ENCODE results near the gene CABP2. TPM values are rescaled to one million over a fixed set of nuclear protein-coding genes. Genes with fewer than 3 reads are reported as not detected.

Gene CABP2
- total RNA-seq, 2 donors from 2014 or later = not detected

GRCh38 chr11:67534070-67534679 lies 10.9 kb upstream of the CABP2 start:
- peaks cover 23% of the 10 kb centered on the region for H3K4me1 ChIP-seq
- TF ChIP-seq POLR2A (IDR thresholded peaks at IDR 0.05) = no peak
- TF ChIP-seq CTCF (IDR thresholded peaks at IDR 0.05) = no peak
- peak overlapping the region in 2 of 4 donors; percentile 58 to 70 for H3K27ac ChIP-seq
- ATAC-seq (no peak), DNase-seq (no peak)
- WGBS, 2 donors = 27 to 29% methylated on average over 4 of the region's 4 CpGs
- no peak overlapping the region for H3K4me3 ChIP-seq
- intact Hi-C loops (cut with DNase I) = no loop called here
- peaks cover 0 to 4% (median 0%) of the 10 kb centered on the region in 3 donors for H3K9me3 ChIP-seq
- no peaks in the 10 kb centered on the region for H3K27me3 ChIP-seq
- H3K36me3 ChIP-seq (replicated peaks in 1 of 2; ENCODE audit: insufficient read depth in 1 of 2, low read depth in 2 of 2) = no peaks in the 10 kb centered on the region

DNA sequence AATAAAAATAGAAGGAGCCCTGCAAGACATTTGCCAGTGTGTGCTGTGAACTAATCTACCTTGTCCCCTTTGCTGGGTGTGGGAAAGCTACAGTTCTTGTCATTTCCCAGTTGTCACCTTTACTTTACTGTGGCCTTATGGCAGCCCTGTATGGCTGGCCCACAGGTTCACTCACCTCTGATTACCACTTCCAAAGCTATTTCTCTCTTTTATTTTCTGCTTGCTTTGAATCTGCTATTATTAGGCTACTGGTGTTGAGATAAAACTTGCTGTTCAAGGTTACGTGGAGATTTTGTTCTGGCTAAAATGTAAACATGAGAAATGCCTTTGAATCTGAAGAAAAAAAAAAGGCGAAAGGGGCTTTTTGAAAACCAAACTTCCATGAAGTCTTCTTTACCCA lies 9.6 kb upstream of the CABP2 start:
- Histone ChIP-seq H3K27ac (peak overlapping the region; percentile 35 to 70 (median 62)), H3K27me3 (no peaks in the 10 kb centered on the region), H3K4me3 (no peak overlapping the region), H3K4me1 (peaks cover 23% of the 10 kb centered on the region), H3K36me3 (replicated peaks in 1 of 2; ENCODE audit: insufficient read depth in 1 of 2, low read depth in 2 of 2) (no peaks in the 10 kb centered on the region), H3K9me3 (peaks cover 0 to 4% (median 0%) of the 10 kb centered on the region in 3 donors)
- DNase-seq (no peak), ATAC-seq (peak; percentile 62)
- no peak for TF ChIP-seq CTCF (IDR thresholded peaks at IDR 0.05)
- no peak for TF ChIP-seq POLR2A (IDR thresholded peaks at IDR 0.05)
- WGBS, 2 donors = 32 to 33% methylated on average over 2 of the region's 2 CpGs
- intact Hi-C loops (cut with DNase I) = no loop called here

DNA sequence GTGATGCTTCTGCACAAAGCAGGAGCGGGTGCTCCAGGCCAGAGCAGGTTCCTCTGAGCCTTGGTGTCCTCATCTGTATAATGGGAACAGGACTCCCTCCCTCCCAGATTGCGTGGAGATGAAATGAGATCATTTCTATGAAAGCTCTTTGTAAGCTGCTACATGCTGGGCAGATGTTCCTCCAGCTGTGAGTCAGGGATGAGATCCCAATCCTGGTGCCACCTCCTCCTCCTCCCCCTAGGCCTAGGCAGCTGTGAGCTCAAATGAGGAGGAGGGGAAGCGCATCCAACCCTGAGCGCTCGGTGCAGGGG lies 7.0 kb upstream of the CABP2 start:
- intact Hi-C loops (cut with DNase I) = no loop called here
- Histone ChIP-seq H3K27me3 (no peaks in the 10 kb centered on the region), H3K27ac (no peak overlapping the region), H3K4me3 (no peak overlapping the region), H3K9me3 (peaks cover 0 to 4% (median 0%) of the 10 kb centered on the region in 3 donors), H3K36me3 (replicated peaks in 1 of 2; ENCODE audit: insufficient read depth in 1 of 2, low read depth in 2 of 2) (no peaks in the 10 kb centered on the region), H3K4me1 (peaks cover 27% of the 10 kb centered on the region)
- 76 to 92% methylated on average over 3 of the region's 5 CpGs for WGBS, 2 donors
- no peak for DNase-seq
- no peak for TF ChIP-seq CTCF (IDR thresholded peaks at IDR 0.05)
- no peak for TF ChIP-seq POLR2A (IDR thresholded peaks at IDR 0.05)
- no peak for ATAC-seq

DNA sequence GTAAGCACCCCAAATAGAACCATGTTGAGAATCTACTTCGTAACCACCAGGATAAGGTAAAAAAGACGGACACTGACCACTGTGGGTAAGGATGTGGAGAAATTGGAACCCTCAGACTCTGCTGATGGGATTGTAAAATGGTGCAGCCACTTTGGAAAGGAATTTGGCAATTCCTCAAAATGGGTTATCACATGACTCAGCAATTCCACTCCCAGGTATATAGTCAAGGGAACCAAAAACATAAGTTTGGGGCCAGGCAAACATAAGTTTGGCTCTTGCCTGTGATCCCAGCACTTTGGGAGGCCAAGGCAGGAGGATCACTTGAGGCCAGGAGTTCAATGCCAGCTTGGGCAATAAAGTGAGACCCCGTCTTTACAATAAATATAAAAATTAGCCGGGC lies 5.1 kb upstream of the CABP2 start:
- WGBS, 2 donors = 90 to 93% methylated on average over 4 of the region's 4 CpGs

More for the DNA sequence above, 5.1 kb upstream of the CABP2 start:
- DNase-seq (no peak), ATAC-seq (no peak)
- peaks cover 26% of the 10 kb centered on the region for H3K4me1 ChIP-seq
- no peak overlapping the region for H3K27ac ChIP-seq
- TF ChIP-seq POLR2A (IDR thresholded peaks at IDR 0.05) = no peak
- TF ChIP-seq CTCF (IDR thresholded peaks at IDR 0.05) = no peak
- H3K27me3 ChIP-seq = no peaks in the 10 kb centered on the region
- intact Hi-C loops (cut with DNase I) = no loop called here
- H3K9me3 ChIP-seq = no peaks in the 10 kb centered on the region
- no peaks in the 10 kb centered on the region for H3K36me3 ChIP-seq (replicated peaks in 1 of 2; ENCODE audit: insufficient read depth in 1 of 2, low read depth in 2 of 2)
- H3K4me3 ChIP-seq = no peak overlapping the region
